NCI-H524 (cell line): ENCODE results near the gene COL18A1.
A peak's percentile ranks its signal among the peaks of the same experiment; 100 is the strongest.

Experiments used
- DNase-seq, 2 experiments: peaks; one replicate each; lab custom pipeline; 2025; lab: John Stamatoyannopoulos, UW

The COL18A1 gene

GRCh38 chr21:45468971-45469272 lies 64.0 kb downstream of the COL18A1 start:
- no peak for DNase-seq

GRCh38 chr21:45469273-45470086 lies 64.5 kb downstream of the COL18A1 start:
- DNase-seq, result no peak

- DNase-seq, result no peak
Observed at GRCh38 chr21:45470087-45470515, 65.1 kb downstream of the COL18A1 start.

GRCh38 chr21:45470773-45471524 lies 66.0 kb downstream of the COL18A1 start:
- DNase-seq, result no peak

- DNase-seq, result no peak
Observed at GRCh38 chr21:45471525-45472221, 66.7 kb downstream of the COL18A1 start.

GRCh38 chr21:45472445-45473365 lies 67.7 kb downstream of the COL18A1 start:
- no peak for DNase-seq

- DNase-seq, result no peak
Observed at GRCh38 chr21:45473496-45474322, 68.7 kb downstream of the COL18A1 start.

- no peak for DNase-seq
Observed at GRCh38 chr21:45474323-45474950, 69.5 kb downstream of the COL18A1 start.

GRCh38 chr21:45475004-45475685 lies 70.2 kb downstream of the COL18A1 start:
- no peak for DNase-seq

- DNase-seq, result no peak
Observed at GRCh38 chr21:45475797-45476570, 71.0 kb downstream of the COL18A1 start.

GRCh38 chr21:45476582-45476981 lies 71.6 kb downstream of the COL18A1 start:
- no peak for DNase-seq

GRCh38 chr21:45477176-45478114 lies 72.5 kb downstream of the COL18A1 start:
- DNase-seq, result no peak

GRCh38 chr21:45478115-45478801 lies 73.3 kb downstream of the COL18A1 start:
- peak; percentile 64 to 77 for DNase-seq

- no peak for DNase-seq
Observed at GRCh38 chr21:45478816-45479669, 74.1 kb downstream of the COL18A1 start.

- DNase-seq, result no peak
Observed at GRCh38 chr21:45479691-45480675, 75.0 kb downstream of the COL18A1 start.
